HepG2 (cell line): ENCODE measurements around the gene ARFGAP3. TPM values are rescaled to one million over a fixed set of nuclear protein-coding genes. Genes with fewer than 3 reads are reported as not detected.
"Not testable (repeated sequence)": the region's sequence is repeated elsewhere in the genome, so short reads cannot be mapped to it uniquely, and the experiment has no call there.

Experiments used
- ATAC-seq: fragments of 200-7000 bp; cut with Tn5 transposase; 3 replicates; pipeline ENCODE4 v1.9.1; 2020; ENCODE audit warnings: mild to moderate bottlenecking, moderate library complexity
- BruUV-seq: library from RNA; stranded (reverse); fragments of 400-500 nt; replicated peaks from 2 replicates; lab custom pipeline; 2021; lab: Mats Ljungman, UMichigan
- CTCF ChIA-PET: fragments of 300-600 bp; formaldehyde crosslinking; extraction: SDS; loops from one replicate; lab custom pipeline; 2021; ENCODE audit warnings: low total read pairs, inconsistent platforms, low intra/inter-chr PET ratio; lab: Yijun Ruan, JAX
- POLR2A ChIA-PET: fragments of 350-600 bp; sonication (Branson Sonifier 250); formaldehyde crosslinking; loops from one replicate; lab custom pipeline; 2020; ENCODE audit warnings: antibody characterized with exemption, inconsistent platforms; lab: Yijun Ruan, JAX
- DNase-seq: peaks from one replicate; pipeline ENCODE4 v3.0.0-alpha.2; 2015; ENCODE audit warnings: low spot score
- FAIRE-seq: peaks from 3 replicates; lab custom pipeline; 2011; peaks lifted over from hg19 to GRCh38; lab: Jason Lieb, UNC
- H2AFZ ChIP-seq: one replicate; pipeline ENCODE4 v1.6.1; 2011; ENCODE audit warnings: low read length, inconsistent platforms
- H3K27ac ChIP-seq: fragments of 300-600 bp; 3 replicates; pipeline ENCODE4 v1.8.0; 2011; ENCODE audit warnings: mixed run types, mild to moderate bottlenecking, mixed read lengths, low read length, inconsistent platforms; ENCODE audit not compliant: insufficient read depth; ENCODE audit errors: extremely low read length
- H3K27me3 ChIP-seq, 2 experiments: fragments of 200-600 bp in 1 of 2; 2 replicates in 1 of 2; 3 replicates in 1 of 2; pipeline versions ENCODE4 v1.6.0 to v1.8.0; 2011; ENCODE audit warnings: low read length in 2 of 2, mild to moderate bottlenecking in 2 of 2, moderate library complexity in 2 of 2, inconsistent platforms in 1 of 2; ENCODE audit not compliant: insufficient read depth in 2 of 2, control insufficient read depth in 1 of 2
- H3K36me3 ChIP-seq, 2 experiments: fragments of 200-600 bp in 1 of 2; replicated peaks in 1 of 2; 2 replicates in 1 of 2; 3 replicates in 1 of 2; pipeline versions ENCODE4 v1.5.1 to v1.8.0; 2011; ENCODE audit warnings: low read length in 2 of 2, inconsistent platforms in 1 of 2; ENCODE audit not compliant: insufficient read depth in 2 of 2, control insufficient read depth in 1 of 2
- H3K4me1 ChIP-seq: 2 replicates; pipeline ENCODE4 v1.5.1; 2012; ENCODE audit warnings: low read length, inconsistent platforms; ENCODE audit not compliant: insufficient read depth
- H3K4me2 ChIP-seq: 2 replicates; pipeline ENCODE4 v1.6.0; 2011; ENCODE audit warnings: low read depth, low read length, inconsistent platforms
- H3K4me3 ChIP-seq, 3 experiments: fragments of 200-600 bp in 1 of 3; sonication (generic), shearing (Covaris generic) in 1 of 3; replicated peaks in 1 of 3; 2 replicates each; pipeline ENCODE4 v1.5.1; 2011 to 2016; ENCODE audit warnings: low read length in 3 of 3, inconsistent platforms in 2 of 3, low read depth in 2 of 3, mild to moderate bottlenecking in 2 of 3, control low read depth in 1 of 3, mixed read lengths in 1 of 3; ENCODE audit not compliant: insufficient read depth in 1 of 3
- H3K79me2 ChIP-seq: one replicate; pipeline ENCODE4 v1.6.1; 2011; ENCODE audit warnings: low read length, inconsistent platforms; ENCODE audit not compliant: insufficient read depth
- H3K9ac ChIP-seq: 2 replicates; pipeline ENCODE4 v1.6.0; 2011; ENCODE audit warnings: mild to moderate bottlenecking, low read depth, low read length, inconsistent platforms; ENCODE audit not compliant: insufficient read depth
- H3K9me3 ChIP-seq: 2 replicates; pipeline ENCODE4 v1.5.1; 2012; ENCODE audit warnings: mild to moderate bottlenecking, low read length
- H4K20me1 ChIP-seq: 2 replicates; pipeline ENCODE4 v1.6.0; 2011; ENCODE audit warnings: inconsistent platforms, mild to moderate bottlenecking, low read length, moderate library complexity; ENCODE audit not compliant: insufficient read depth
- GFI1 ChIP-seq: sonication (generic); formaldehyde crosslinking; IDR thresholded peaks from 2 replicates; pipeline ENCODE4 v1.5.0; 2020; ENCODE audit warnings: missing genetic modification reagents, mild to moderate bottlenecking, borderline replicate concordance
- KLF11 ChIP-seq: IDR thresholded peaks from 2 replicates; pipeline ENCODE4 v1.6.1; 2016; ENCODE audit warnings: missing compliant biosample characterization
- POLR2A ChIP-seq, 2 experiments: IDR thresholded peaks; 2 replicates each; pipeline ENCODE4 v1.6.1; 2011; ENCODE audit warnings: low read depth in 2 of 2, low read length in 2 of 2, mild to moderate bottlenecking in 1 of 2, moderate library complexity in 1 of 2; ENCODE audit not compliant: insufficient read depth in 1 of 2
- ZNF629 ChIP-seq: sonication (generic); formaldehyde crosslinking; conservative IDR thresholded peaks from 2 replicates; pipeline ENCODE4 v1.5.0; 2020; ENCODE audit warnings: missing genetic modification reagents
- WGBS: methylation state at CpG from one replicate; pipeline ENCODE4 v1.1.6; 2017; ENCODE audit warnings: low lambda C conversion rate; 5-methylcytosine and 5-hydroxymethylcytosine counted together
- in situ Hi-C: cut with HindIII; loops from 2 replicates; pipeline ENCODE4 v1.10.0; 2017; ENCODE audit warnings: low pct_unique_long_range_greater_than_20kb; ENCODE audit not compliant: extremely low pct_ligation_motif_present
- intact Hi-C: fragments of 100-400 bp; cut with micrococcal nuclease; formaldehyde crosslinking; loops from one replicate; pipeline ENCODE4 v1.10.0; 2022; ENCODE audit not compliant: unreplicated experiment
- polyA plus RNA-seq, 8 experiments: library from polyadenylated mRNA; depleted of rRNA in 3 of 8; stranded (reverse) in 7 of 8; unstranded in 1 of 8; fragments of >200 nt; fragmentation: Illumina TruSeq in 4 of 8; extraction: Trizol in 4 of 8; gene quantifications; 2 replicates each; pipeline versions ENCODE4 v1.2.1 to v1.2.3, GENCODE V29; 2011 to 2016; ENCODE audit warnings: low read depth in 4 of 8, missing spikeins in 1 of 8, mixed read lengths in 1 of 8; ENCODE audit not compliant: insufficient read depth in 1 of 8
- total RNA-seq, 5 experiments: library from RNA; depleted of rRNA; stranded (reverse); fragments of >200 nt; fragmentation: Illumina TruSeq; extraction: Trizol; gene quantifications; 2 replicates each; pipeline ENCODE4 v1.2.3, GENCODE V29; 2016; ENCODE audit warnings: low read depth in 1 of 5

The ARFGAP3 gene
- total and polyA plus RNA-seq, 2 of the 13 experiments (the other 11 are each of a cell fraction or from before 2014, with no cell fraction given), result 41.7 to 61.6 TPM

- no peak overlapping the region for H3K4me3 ChIP-seq
- ChIA-PET CTCF (no interaction called here), POLR2A (no interaction called here)
- intact Hi-C loops, result no loop called here
- no peak for ATAC-seq
- H3K9me3 ChIP-seq, result no peaks in the 10 kb centered on the region
- no peak overlapping the region for H2AFZ ChIP-seq
- no peak for TF ChIP-seq GFI1 (CRISPR knock-in tag)
- no peak for TF ChIP-seq POLR2A (IDR thresholded peaks at IDR 0.05; ENCODE audit: insufficient read depth in 1 of 2, low read depth in 2 of 2, low read length in 2 of 2)
- no peak for TF ChIP-seq KLF11
- peak; percentile 39 for TF ChIP-seq ZNF629
- FAIRE-seq, result no peak
- no peak overlapping the region for H3K4me2 ChIP-seq
- H3K36me3 ChIP-seq, result no peaks in the 10 kb centered on the region
- in situ Hi-C loops, result no loop called here
- H3K79me2 ChIP-seq, result no peaks in the 10 kb centered on the region
- DNase-seq, result no peak
- BruUV-seq, result no TSS peak
- peaks cover 28% of the 10 kb centered on the region; the same call in 1 of the 2 replicates for H3K4me1 ChIP-seq
- H4K20me1 ChIP-seq, result no peaks in the 10 kb centered on the region
- no peak overlapping the region for H3K27ac ChIP-seq
- 57% methylated on average over 19 of the region's 20 CpGs for WGBS
- H3K27me3 ChIP-seq, result peaks cover 4 to 5% of the 10 kb centered on the region in 2 experiments; a peak in 3 of 5 replicates
- H3K9ac ChIP-seq, result no peak overlapping the region
These were observed 71.2 kb downstream of the ARFGAP3 start for GRCh38 chr22:42785706-42786499.

- 81% methylated on average over 9 of the region's 9 CpGs for WGBS
- H3K4me2 ChIP-seq, ATAC-seq, BruUV-seq, H3K4me3 ChIP-seq, H3K79me2 ChIP-seq, DNase-seq, H3K27ac ChIP-seq, H3K36me3 ChIP-seq, H3K9me3 ChIP-seq, H2AFZ ChIP-seq, H3K9ac ChIP-seq, CTCF ChIA-PET, in situ Hi-C loops, H3K27me3 ChIP-seq, H4K20me1 ChIP-seq, FAIRE-seq, POLR2A ChIA-PET: not testable (repeated sequence)
- intact Hi-C loops, result loop anchor here (5.0 kb wide), 1 partner anchor 85 kb away; no protein-coding TSS in a partner anchor
- peaks cover 24% of the 10 kb centered on the region for H3K4me1 ChIP-seq
These were observed 74.8 kb downstream of the ARFGAP3 start for GRCh38 chr22:42782306-42782705.
